GM13976 (cell line): Measurements from ENCODE around the gene CPED1.
"Not testable (repeated sequence)": the region's sequence is repeated elsewhere in the genome, so short reads cannot be mapped to it uniquely, and the experiment has no call there.

Experiments
- DNase-seq: peaks from one replicate; pipeline ENCODE4 v3.0.0; 2012; ENCODE audit warnings: low spot score
- CTCF ChIP-seq: IDR thresholded peaks from 2 replicates; pipeline ENCODE4 v1.5.1; 2012; ENCODE audit warnings: borderline replicate concordance, mild to moderate bottlenecking; ENCODE audit not compliant: insufficient read depth; ENCODE audit errors: extremely low read depth, missing control alignments, control extremely low read depth
- in situ Hi-C: fragments of 300-500 bp; cut with MboI; formaldehyde crosslinking; loops from one replicate; pipeline ENCODE4 v1.12.0; 2022; ENCODE audit warnings: low sequenced_read_pairs, mixed read lengths, inconsistent platforms; ENCODE audit not compliant: unreplicated experiment

CPED1 gene

GRCh38 chr7:121237601-121238000 lies 249.1 kb downstream of the CPED1 start:
- no peak for DNase-seq
- TF ChIP-seq CTCF = no peak
- in situ Hi-C loops = no loop called here

GRCh38 chr7:121244120-121244870 lies 255.8 kb downstream of the CPED1 start:
- no peak for DNase-seq
- in situ Hi-C loops = no loop called here
- TF ChIP-seq CTCF = no peak

GRCh38 chr7:121251367-121251766 lies 262.9 kb downstream of the CPED1 start:
- DNase-seq, in situ Hi-C loops: not testable (repeated sequence)

- in situ Hi-C loops, DNase-seq: not testable (repeated sequence)
Observed at GRCh38 chr7:121252523-121253235, 264.2 kb downstream of the CPED1 start.

- in situ Hi-C loops = no loop called here
- DNase-seq = no peak
- no peak for TF ChIP-seq CTCF
Observed at GRCh38 chr7:121259826-121260225, 271.3 kb downstream of the CPED1 start.

- no peak for DNase-seq
Observed at GRCh38 chr7:121261207-121261884, 272.8 kb downstream of the CPED1 start.

GRCh38 chr7:121262221-121262620 lies 273.7 kb downstream of the CPED1 start:
- no peak for DNase-seq
- in situ Hi-C loops = no loop called here
- TF ChIP-seq CTCF = no peak

More at GRCh38 chr7:121261207-121261884, 272.8 kb downstream of the CPED1 start:
- TF ChIP-seq CTCF = no peak
- in situ Hi-C loops = no loop called here
